ENCODE results near the gene ETV7.

Gene ETV7

GRCh38 chr6:36372088-36372487 is 15.4 kb downstream of the ETV7 start:
- Mint-ChIP-seq H3K27ac (peak overlapping the region in 1 of 3 experiments; percentile 20), H3K27me3 (ENCODE audit: low read depth) (peaks cover 17% of the 10 kb centered on the region), H3K36me3 (ENCODE audit: low read depth) (no peaks in the 10 kb centered on the region), H3K4me3 (no peak overlapping the region), H3K4me1 (peaks cover 11% of the 10 kb centered on the region), H3K9me3 (no peaks in the 10 kb centered on the region)
- TF ChIP-seq, protein P1, sequence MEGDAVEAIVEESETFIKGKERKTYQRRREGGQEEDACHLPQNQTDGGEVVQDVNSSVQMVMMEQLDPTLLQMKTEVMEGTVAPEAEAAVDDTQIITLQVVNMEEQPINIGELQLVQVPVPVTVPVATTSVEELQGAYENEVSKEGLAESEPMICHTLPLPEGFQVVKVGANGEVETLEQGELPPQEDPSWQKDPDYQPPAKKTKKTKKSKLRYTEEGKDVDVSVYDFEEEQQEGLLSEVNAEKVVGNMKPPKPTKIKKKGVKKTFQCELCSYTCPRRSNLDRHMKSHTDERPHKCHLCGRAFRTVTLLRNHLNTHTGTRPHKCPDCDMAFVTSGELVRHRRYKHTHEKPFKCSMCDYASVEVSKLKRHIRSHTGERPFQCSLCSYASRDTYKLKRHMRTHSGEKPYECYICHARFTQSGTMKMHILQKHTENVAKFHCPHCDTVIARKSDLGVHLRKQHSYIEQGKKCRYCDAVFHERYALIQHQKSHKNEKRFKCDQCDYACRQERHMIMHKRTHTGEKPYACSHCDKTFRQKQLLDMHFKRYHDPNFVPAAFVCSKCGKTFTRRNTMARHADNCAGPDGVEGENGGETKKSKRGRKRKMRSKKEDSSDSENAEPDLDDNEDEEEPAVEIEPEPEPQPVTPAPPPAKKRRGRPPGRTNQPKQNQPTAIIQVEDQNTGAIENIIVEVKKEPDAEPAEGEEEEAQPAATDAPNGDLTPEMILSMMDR (IDR thresholded peaks at IDR 0.05; ENCODE audit: unreplicated experiment in 3 of 3): no peak

DNA sequence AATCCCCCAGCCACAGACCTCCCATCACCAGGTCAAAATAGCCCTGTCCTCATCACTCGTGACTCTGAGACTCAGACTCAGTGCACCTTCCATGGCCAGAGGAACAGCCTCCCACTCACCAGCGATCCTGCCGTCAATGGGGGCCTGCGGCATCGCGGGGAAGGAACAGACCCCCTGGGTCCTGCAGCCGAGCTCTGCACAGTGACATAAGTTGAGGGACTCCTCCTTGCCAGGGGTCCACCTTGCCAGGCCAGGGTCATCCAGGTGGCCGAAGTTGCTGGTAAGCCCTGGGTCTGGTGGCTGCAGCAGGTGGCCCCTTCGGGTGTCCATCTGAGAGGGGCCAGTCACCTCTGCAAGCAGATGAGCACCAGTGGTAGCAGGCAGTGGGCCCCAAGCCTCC is 16.3 kb downstream of the ETV7 start:
- H3K9me3 Mint-ChIP-seq: no peaks in the 10 kb centered on the region
- H3K36me3 Mint-ChIP-seq (ENCODE audit: low read depth): no peaks in the 10 kb centered on the region
- TF ChIP-seq, protein P1 (IDR thresholded peaks at IDR 0.05; ENCODE audit: unreplicated experiment in 3 of 3): no peak
- H3K27ac Mint-ChIP-seq: no peak overlapping the region
- H3K4me3 Mint-ChIP-seq: no peak overlapping the region
- peaks cover 23% of the 10 kb centered on the region for H3K27me3 Mint-ChIP-seq (ENCODE audit: low read depth)
- peaks cover 11% of the 10 kb centered on the region for H3K4me1 Mint-ChIP-seq

DNA sequence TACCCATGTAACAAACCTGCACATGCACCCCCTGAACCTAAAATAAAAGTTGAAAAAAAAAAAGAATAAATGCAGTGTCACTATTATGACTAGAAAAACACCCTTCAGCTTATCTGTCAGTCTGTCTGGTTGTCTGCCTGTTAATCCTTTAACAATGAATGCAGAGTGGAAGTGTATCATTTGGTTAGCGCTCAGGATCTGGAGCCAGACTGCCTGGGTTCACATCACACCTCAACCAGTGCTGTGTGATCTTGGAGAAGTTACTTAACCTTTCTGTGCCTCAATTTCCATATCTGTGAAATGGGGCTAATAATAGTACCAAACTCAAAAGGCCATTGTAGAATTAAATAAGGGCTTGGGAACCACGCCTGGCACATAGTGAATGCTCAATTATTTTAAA is 16.8 kb downstream of the ETV7 start:
- Mint-ChIP-seq H3K27ac (no peak overlapping the region), H3K27me3 (ENCODE audit: low read depth) (peaks cover 23% of the 10 kb centered on the region), H3K4me3 (no peak overlapping the region), H3K9me3 (no peaks in the 10 kb centered on the region), H3K36me3 (ENCODE audit: low read depth) (no peaks in the 10 kb centered on the region), H3K4me1 (peaks cover 11% of the 10 kb centered on the region)
- TF ChIP-seq, protein P1 (IDR thresholded peaks at IDR 0.05; ENCODE audit: unreplicated experiment in 3 of 3): no peak

DNA sequence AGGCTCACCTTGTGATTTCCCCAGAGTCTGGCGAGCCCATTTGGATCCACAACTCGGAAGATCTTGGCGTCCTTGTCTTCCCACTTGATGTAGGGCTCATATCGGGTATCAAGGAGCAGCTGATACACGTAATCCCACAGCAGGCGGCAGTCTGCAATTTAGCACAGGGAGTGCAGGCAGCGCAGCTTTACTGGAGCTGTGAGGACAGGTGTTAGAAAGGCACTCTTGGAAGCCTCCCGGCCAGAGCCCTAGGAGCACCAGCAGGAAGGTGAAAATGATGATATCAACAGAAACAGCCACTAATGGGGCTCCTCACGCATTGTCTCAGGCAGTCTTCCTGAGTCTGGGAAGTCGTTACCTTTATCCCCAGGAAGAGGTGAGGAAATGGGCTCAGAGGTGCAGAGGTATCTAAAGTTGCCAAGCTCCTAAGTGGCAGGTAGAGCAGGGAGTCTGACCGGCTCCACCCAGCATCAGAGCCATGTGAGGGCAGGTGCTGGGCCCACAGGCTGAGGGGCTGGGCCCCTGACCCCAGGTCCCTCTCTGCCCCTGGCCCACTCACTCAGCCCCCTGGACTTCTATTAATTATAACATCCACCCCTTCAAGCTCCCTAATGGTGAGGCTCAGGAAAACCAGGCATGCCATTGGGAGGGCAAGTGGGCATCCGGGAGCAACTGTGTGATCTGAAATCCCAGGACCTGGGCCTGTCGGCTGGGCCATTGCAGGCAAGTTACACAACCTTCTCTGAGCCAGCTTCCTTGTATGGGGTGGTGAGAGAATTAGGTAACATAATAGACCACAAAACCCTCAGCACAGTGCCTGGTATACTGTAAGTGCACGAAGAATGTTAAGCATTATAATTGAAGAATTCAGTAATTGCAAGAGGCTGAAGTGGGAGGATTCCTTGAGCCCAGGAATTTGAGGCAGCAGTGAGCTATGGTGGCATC is 18.3 kb downstream of the ETV7 start:
- Mint-ChIP-seq H3K36me3 (ENCODE audit: low read depth) (no peaks in the 10 kb centered on the region), H3K27ac (peak overlapping the region in 1 of 3 experiments; percentile 31), H3K9me3 (no peaks in the 10 kb centered on the region), H3K4me1 (peaks cover 11% of the 10 kb centered on the region), H3K4me3 (peak overlapping the region in 1 of 3 experiments; percentile 24), H3K27me3 (ENCODE audit: low read depth) (peaks cover 29% of the 10 kb centered on the region)
- TF ChIP-seq, protein P1 (IDR thresholded peaks at IDR 0.05; ENCODE audit: unreplicated experiment in 3 of 3): no peak

DNA sequence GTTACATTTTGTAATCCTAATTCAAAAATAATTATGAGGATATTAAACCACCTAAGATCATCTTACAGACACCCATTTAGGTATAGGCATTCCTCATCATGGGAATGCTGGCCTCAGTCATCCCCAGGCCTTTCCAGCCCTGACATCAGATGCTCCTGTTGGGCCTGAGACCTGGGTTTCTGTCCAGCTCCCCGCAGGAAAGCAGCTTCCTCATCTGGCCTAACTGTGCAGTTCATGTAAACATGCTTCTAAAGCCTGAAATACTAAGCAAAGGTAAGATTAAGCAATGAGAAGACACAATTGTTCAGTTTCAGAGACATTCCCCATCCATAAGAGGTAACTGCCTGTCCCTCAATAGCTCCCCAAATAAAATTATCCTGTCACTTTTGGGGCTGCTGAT is 19.0 kb downstream of the ETV7 start:
- H3K27ac Mint-ChIP-seq: peak overlapping the region in 1 of 3 experiments; percentile 31

More for the DNA sequence above, 19.0 kb downstream of the ETV7 start:
- Mint-ChIP-seq H3K4me3 (no peak overlapping the region), H3K9me3 (no peaks in the 10 kb centered on the region), H3K36me3 (ENCODE audit: low read depth) (no peaks in the 10 kb centered on the region), H3K4me1 (peaks cover 11% of the 10 kb centered on the region), H3K27me3 (ENCODE audit: low read depth) (peaks cover 24% of the 10 kb centered on the region)
- TF ChIP-seq, protein P1 (IDR thresholded peaks at IDR 0.05; ENCODE audit: unreplicated experiment in 3 of 3): no peak

All from nephron (organoid).